Upper lobe of left lung (tissue), 4 donors: ENCODE results near the gene PARP14.
"Not testable (repeated sequence)": the region's sequence is repeated elsewhere in the genome, so short reads cannot be mapped to it uniquely, and the experiment has no call there.

Experiments used
- CTCF ChIP-seq, 6 experiments: fragments of 450-650 bp in 4 of 6; fragments of 200-600 bp in 2 of 6; sonication (generic) in 2 of 6; IDR thresholded peaks; one replicate each; pipeline ENCODE4 v1.5.1; 2016 to 2019; ENCODE audit warnings: antibody characterized with exemption in 6 of 6
- EP300 ChIP-seq, 4 donors: sonication (generic); formaldehyde crosslinking; IDR thresholded peaks; one replicate each; pipeline ENCODE4 v1.5.1; 2017; ENCODE audit warnings: antibody characterized with exemption in 4 of 4, control low read depth in 2 of 4
- POLR2AphosphoS5 ChIP-seq, 2 donors: sonication (generic); formaldehyde crosslinking; IDR thresholded peaks; one replicate each; pipeline ENCODE4 v1.5.1; 2017; ENCODE audit warnings: antibody characterized with exemption in 2 of 2

- not testable (repeated sequence) for TF ChIP-seq POLR2AphosphoS5, CTCF, EP300 (IDR thresholded peaks at IDR 0.05)
Measured at GRCh38 chr3:122651962-122652361, 28.7 kb upstream of the PARP14 start.
